ENCODE measurements around the gene STK11.

- TF ChIP-seq CTCF (IDR thresholded peaks at IDR 0.05; ENCODE audit: extremely low read depth in 1 of 2, insufficient read depth in 1 of 2, low read depth in 1 of 2, low read length in 2 of 2) (no peak), POLR2A (IDR thresholded peaks at IDR 0.05; ENCODE audit: low read depth, low read length) (no peak), EZH2 (IDR thresholded peaks at IDR 0.05; ENCODE audit: borderline replicate concordance, low read depth, low read length, severe bottlenecking) (no peak), MYC (IDR thresholded peaks at IDR 0.05; ENCODE audit: low read depth, low read length) (no peak), FOS (IDR thresholded peaks at IDR 0.05; ENCODE audit: borderline replicate concordance, insufficient read depth, low read length) (no peak), POLR2AphosphoS5 (IDR thresholded peaks at IDR 0.05; ENCODE audit: insufficient read depth, low read depth, low read length) (no peak), JUN (IDR thresholded peaks at IDR 0.05; ENCODE audit: borderline replicate concordance, insufficient read depth, insufficient read length, low read depth) (no peak), GATA2 (IDR thresholded peaks at IDR 0.05; ENCODE audit: insufficient read depth, insufficient read length, low read depth, low read length) (no peak)
- TF ChIP-seq, protein P1, sequence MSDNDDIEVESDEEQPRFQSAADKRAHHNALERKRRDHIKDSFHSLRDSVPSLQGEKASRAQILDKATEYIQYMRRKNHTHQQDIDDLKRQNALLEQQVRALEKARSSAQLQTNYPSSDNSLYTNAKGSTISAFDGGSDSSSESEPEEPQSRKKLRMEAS (IDR thresholded peaks at IDR 0.05; ENCODE audit: insufficient read depth, insufficient read length), result no peak
Observed at GRCh38 chr19:1182727-1183126, 22.9 kb upstream of the STK11 start.
